HEK293 (cell line): ENCODE results near the gene FBXW10.
"Not testable (repeated sequence)": the region's sequence is repeated elsewhere in the genome, so short reads cannot be mapped to it uniquely, and the experiment has no call there.

ENCODE experiments used
- CTCF ChIA-PET: fragments of 350-600 bp; formaldehyde crosslinking; extraction: SDS; loops from one replicate; lab custom pipeline; 2021; ENCODE audit warnings: antibody characterized with exemption; lab: Yijun Ruan, JAX
- POLR2A ChIA-PET: fragments of 300-600 bp; formaldehyde crosslinking; extraction: SDS; loops from one replicate; lab custom pipeline; 2020; ENCODE audit warnings: antibody characterized with exemption, inconsistent platforms; lab: Yijun Ruan, JAX
- H3K27ac ChIP-seq: fragments of 200-500 bp; sonication (Bioruptor generic); 2 replicates; pipeline ENCODE4 v1.5.1; 2014; ENCODE audit warnings: low read depth, low read length, control low read depth, inconsistent platforms; ENCODE audit errors: extremely low read depth
- H3K36me3 ChIP-seq, 2 experiments: fragments of 200-500 bp in 1 of 2; sonication (Bioruptor generic) in 1 of 2; 1 replicate in 1 of 2; 2 replicates in 1 of 2; pipeline ENCODE4 v1.5.1; 2014 to 2017; ENCODE audit warnings: inconsistent platforms in 2 of 2, low read length in 2 of 2; ENCODE audit not compliant: control insufficient read depth in 2 of 2, insufficient read depth in 1 of 2
- H3K4me1 ChIP-seq: fragments of 200-500 bp; sonication (Bioruptor generic); 2 replicates; pipeline ENCODE4 v1.5.1; 2014; ENCODE audit warnings: mild to moderate bottlenecking, low read length, inconsistent platforms; ENCODE audit not compliant: control insufficient read depth, insufficient read depth
- H3K4me3 ChIP-seq: 2 replicates; pipeline ENCODE4 v1.5.1; 2011; ENCODE audit warnings: low read depth, mild to moderate bottlenecking, control low read depth, low read length, moderate library complexity
- H3K9me3 ChIP-seq: fragments of 200-500 bp; sonication (Bioruptor generic); 2 replicates; pipeline ENCODE4 v1.5.1; 2014; ENCODE audit warnings: low read depth, low read length, inconsistent platforms; ENCODE audit not compliant: control insufficient read depth, insufficient read depth
- KLF1 ChIP-seq: fragments of 450-650 bp; formaldehyde crosslinking; IDR thresholded peaks from 2 replicates; pipeline ENCODE4 v1.5.1; 2016; ENCODE audit warnings: missing biosample characterization, missing genetic modification characterization
- ZNF664 ChIP-seq: fragments of 450-650 bp; formaldehyde crosslinking; IDR thresholded peaks from 2 replicates; pipeline ENCODE4 v1.5.1; 2016; ENCODE audit warnings: missing biosample characterization, missing genetic modification characterization

The FBXW10 gene

DNA sequence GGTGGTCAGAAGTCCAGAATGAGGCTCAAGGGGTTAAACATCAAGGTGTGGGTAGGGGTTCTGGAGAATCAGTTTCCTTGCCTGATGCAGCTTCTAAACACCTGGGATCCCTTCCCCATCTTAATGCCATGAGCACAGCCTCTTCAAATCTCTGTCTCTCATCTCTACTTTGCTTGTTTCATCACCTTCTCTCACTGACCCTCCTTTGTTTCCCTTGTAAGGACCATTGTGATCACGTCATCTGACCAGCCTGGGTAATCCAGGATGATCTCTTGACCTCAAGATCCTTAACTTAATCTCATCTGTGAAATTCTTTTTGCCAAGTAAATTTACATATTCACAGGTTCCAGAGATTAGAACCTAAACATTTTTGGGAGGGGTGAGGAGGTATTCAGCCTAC lies 42.1 kb downstream of the FBXW10 start:
- POLR2A ChIA-PET, CTCF ChIA-PET, H3K9me3 ChIP-seq, H3K4me3 ChIP-seq, H3K27ac ChIP-seq, H3K4me1 ChIP-seq: not testable (repeated sequence)
- H3K36me3 ChIP-seq, result peaks cover 0 to 12% of the 10 kb centered on the region in 2 experiments; a peak in 2 of 3 replicates

DNA sequence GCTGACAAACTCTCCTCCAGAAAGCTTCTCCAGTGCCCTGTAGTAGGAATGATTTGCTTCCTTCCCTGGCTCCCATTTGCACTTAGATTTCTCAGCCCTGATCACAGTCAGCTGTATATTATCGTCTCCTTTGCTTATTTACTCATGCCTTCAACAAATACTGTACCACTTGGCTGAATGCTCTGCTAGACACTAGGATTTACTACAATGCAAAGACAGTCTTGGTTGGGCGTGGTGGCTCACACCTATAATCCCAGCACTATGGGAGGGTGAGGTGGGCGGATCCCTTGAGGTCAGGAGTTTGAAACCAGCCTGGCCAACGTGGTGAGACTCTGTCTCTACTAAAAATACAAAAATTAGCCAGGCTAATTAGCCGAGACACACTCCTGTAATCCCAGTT lies 43.0 kb downstream of the FBXW10 start:
- peaks cover 0 to 13% of the 10 kb centered on the region in 2 experiments; a peak in 2 of 3 replicates for H3K36me3 ChIP-seq
- POLR2A ChIA-PET, result interaction anchor here (0.7 kb wide), 1 partner anchor 174 kb away, joined by 3 read pairs; no protein-coding TSS in a partner anchor

DNA sequence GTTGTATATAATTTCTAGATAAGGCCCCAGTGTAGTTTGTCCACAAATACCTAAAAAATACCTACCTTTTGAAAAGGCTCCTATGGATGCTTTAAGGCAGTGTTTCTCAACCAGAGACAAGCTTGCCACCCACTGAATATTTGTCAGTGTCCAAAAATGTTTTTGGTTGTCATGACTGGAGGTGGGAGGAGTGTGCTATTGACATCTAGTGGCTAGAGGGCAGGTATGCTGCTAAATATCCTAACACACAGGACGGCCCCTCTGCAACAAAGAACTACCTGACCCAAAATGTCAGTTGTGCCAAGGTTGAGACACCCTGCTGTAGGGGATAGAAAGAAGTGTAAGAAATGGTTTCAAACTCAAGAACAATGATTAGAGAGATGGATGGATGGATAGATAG lies 47.5 kb downstream of the FBXW10 start:
- POLR2A ChIA-PET, H3K4me1 ChIP-seq, H3K9me3 ChIP-seq, H3K27ac ChIP-seq, CTCF ChIA-PET, H3K4me3 ChIP-seq: not testable (repeated sequence)
- H3K36me3 ChIP-seq, result peaks cover 7 to 22% of the 10 kb centered on the region in 2 experiments

More for the DNA sequence above, 43.0 kb downstream of the FBXW10 start:
- H3K4me1 ChIP-seq, CTCF ChIA-PET, H3K4me3 ChIP-seq, H3K27ac ChIP-seq, H3K9me3 ChIP-seq: not testable (repeated sequence)
- TF ChIP-seq KLF1 (tag by site-specific recombination), result peak; percentile 61

DNA sequence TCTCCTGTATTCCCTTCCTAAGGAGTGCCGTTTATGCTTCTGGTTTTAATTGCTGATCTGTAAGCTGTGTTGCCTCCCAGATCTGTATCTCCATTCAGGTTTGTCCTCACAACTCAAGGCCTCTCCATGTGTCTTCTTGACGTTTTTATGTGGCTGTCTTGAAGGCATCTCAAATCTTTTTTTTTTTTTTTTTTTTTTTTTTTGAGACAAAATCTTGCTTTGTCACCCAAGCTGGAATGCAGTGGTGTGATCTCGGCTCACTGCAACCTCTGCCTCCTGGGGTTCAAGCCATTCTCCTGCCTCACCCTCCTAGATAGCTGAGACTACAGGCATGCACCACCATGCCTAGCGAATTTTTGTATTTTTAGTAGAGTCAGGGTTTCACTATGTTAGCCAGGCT lies 51.0 kb downstream of the FBXW10 start:
- H3K4me3 ChIP-seq, POLR2A ChIA-PET, H3K9me3 ChIP-seq, H3K27ac ChIP-seq, H3K4me1 ChIP-seq: not testable (repeated sequence)
- peaks cover 7 to 37% of the 10 kb centered on the region in 2 experiments for H3K36me3 ChIP-seq
- CTCF ChIA-PET, result interaction anchor here (0.5 to 0.6 kb wide), 3 partner anchors 169 to 532 kb away, joined by 3 to 5 read pairs (median 5); no protein-coding TSS in a partner anchor

DNA sequence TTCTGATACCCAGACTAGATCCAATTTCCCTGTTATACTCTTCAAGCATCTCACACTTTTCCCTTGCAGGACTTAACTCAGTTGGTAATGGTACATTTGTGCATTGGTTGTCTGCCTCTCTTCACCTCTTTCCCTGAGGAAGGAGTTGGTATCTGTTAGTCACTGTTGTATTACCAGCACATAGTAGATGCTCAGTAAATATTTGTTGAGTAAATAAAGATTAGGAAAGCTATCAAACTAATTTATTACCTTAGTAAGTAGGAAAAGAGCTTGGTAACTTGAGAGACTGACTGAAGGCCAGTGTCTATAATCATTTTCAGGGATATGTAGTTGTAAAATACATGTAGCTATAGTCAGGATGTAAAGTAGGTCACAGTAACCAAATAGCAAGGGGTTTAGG lies 53.0 kb downstream of the FBXW10 start:
- H3K36me3 ChIP-seq, result peaks cover 7 to 49% of the 10 kb centered on the region in 2 experiments
- TF ChIP-seq ZNF664 (tag by site-specific recombination), result peak; percentile 69; the same call in 1 of the 2 replicates
- TF ChIP-seq, all 188 proteins: peak for 1; not testable (repeated sequence) for 187
- H3K4me1 ChIP-seq, H3K27ac ChIP-seq, H3K9me3 ChIP-seq, CTCF ChIA-PET, POLR2A ChIA-PET, H3K4me3 ChIP-seq: not testable (repeated sequence)

DNA sequence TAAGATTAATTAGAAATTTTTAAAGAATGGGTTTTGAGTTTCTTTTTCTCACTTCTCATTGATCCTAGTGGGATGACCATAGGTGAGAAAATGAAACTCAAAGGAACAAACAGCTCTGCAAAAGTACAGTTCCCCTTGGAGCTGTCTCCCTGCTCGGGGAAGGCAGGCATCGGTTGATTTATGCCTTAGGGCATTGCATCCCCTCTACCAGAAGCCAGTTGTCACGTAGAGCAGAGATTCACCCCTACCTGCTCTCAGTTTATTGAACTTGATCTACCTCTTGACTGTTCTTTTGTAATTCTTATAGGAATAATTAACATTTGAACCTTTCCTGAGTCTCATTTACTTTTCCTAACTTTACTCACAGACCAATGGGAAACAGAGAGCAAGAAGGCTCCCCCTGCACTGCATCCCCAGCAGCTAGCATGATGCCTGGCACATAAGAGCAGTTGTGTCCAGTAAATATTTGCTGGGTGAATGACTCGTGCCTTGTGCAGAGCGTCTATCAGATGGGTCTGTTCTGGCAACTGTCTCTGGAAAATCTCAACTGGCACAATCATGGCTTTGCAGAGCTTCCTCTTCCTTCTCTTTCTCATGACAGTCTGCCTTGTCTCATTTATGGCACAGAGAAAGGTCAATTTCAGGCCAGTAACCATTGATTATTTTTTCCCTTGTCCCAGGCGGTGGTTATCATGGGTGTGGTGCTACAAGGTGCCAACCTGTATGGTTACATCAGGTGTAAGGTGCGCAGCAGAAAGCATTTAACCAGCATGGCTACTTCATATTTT lies 59.8 kb downstream of the FBXW10 start:
- POLR2A ChIA-PET, CTCF ChIA-PET: not testable (repeated sequence)

DNA sequence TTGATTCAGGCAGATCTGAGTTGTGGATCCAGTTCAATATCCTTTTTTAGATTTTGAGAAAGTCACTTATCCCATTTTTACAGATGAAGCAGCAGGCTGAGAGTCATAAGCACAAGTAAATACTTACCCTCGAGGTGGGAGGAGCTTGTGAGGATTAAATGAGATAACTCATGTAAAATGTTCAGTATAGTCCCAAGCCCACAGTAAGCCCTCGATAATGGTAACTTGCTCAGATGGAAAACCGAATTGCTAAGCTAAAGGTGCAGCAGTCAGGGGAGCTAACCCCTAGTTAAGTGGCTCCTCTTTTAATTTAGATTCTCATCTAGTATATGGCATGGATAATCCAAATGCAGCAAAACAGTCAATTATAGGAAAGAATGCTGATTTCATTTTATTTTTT lies 72.1 kb downstream of the FBXW10 start:
- peak; percentile 58; the same call in 1 of the 2 replicates for TF ChIP-seq ZNF664 (tag by site-specific recombination)
- TF ChIP-seq, all 188 proteins: peak for 1; not testable (repeated sequence) for 187
- H3K27ac ChIP-seq, H3K4me3 ChIP-seq, H3K36me3 ChIP-seq, POLR2A ChIA-PET, H3K9me3 ChIP-seq, H3K4me1 ChIP-seq: not testable (repeated sequence)
- CTCF ChIA-PET, result interaction anchor here (0.5 to 0.6 kb wide), 2 partner anchors 49 to 190 kb away, joined by 3 read pairs; no protein-coding TSS in a partner anchor

More for the DNA sequence above, 59.8 kb downstream of the FBXW10 start:
- H3K36me3 ChIP-seq, result peaks cover 0 to 55% of the 10 kb centered on the region in 2 experiments
- not testable (repeated sequence) for H3K4me3 ChIP-seq, H3K4me1 ChIP-seq, H3K27ac ChIP-seq, H3K9me3 ChIP-seq
